OCI-LY3 (cell line): ENCODE measurements around the gene AUNIP.

Experiments
- H2AFZ ChIP-seq: fragments of 200-600, 300-600 bp; shearing (Covaris generic); 2 replicates; pipeline ENCODE4 v1.6.0; 2014; ENCODE audit warnings: antibody characterized with exemption, low read depth, low read length
- H3K27ac ChIP-seq: fragments of 200-600, 300-600 bp; sonication (generic); 2 replicates; pipeline ENCODE4 v1.5.1; 2014; ENCODE audit warnings: mild to moderate bottlenecking, low read length, moderate library complexity, mixed read lengths
- H3K27me3 ChIP-seq: fragments of 200-600, 300-600 bp; sonication (generic); 2 replicates; pipeline ENCODE4 v1.6.1; 2014; ENCODE audit warnings: low read depth, low read length, mixed read lengths
- H3K36me3 ChIP-seq: fragments of 200-600, 300-600 bp; sonication (generic); replicated peaks from 2 replicates; pipeline ENCODE3; 2014; ENCODE audit warnings: low read depth, low read length, mixed read lengths
- H3K4me1 ChIP-seq: fragments of 300-600, 200-600 bp; sonication (generic); 2 replicates; pipeline ENCODE4 v1.6.1; 2014; ENCODE audit warnings: low read length, mixed read lengths
- H3K4me2 ChIP-seq: fragments of 200-600, 300-600 bp; sonication (generic); 2 replicates; pipeline ENCODE4 v1.6.1; 2014; ENCODE audit warnings: low read length, mixed read lengths
- H3K4me3 ChIP-seq: fragments of 300-600, 200-600 bp; sonication (generic); 2 replicates; pipeline ENCODE4 v1.5.1; 2014; ENCODE audit warnings: antibody characterized with exemption, mild to moderate bottlenecking, low read length, moderate library complexity
- H3K79me2 ChIP-seq: fragments of 300-600, 200-600 bp; shearing (Covaris generic); 2 replicates; pipeline ENCODE4 v1.6.1; 2014; ENCODE audit warnings: mild to moderate bottlenecking, low read length, mixed read lengths
- H3K9ac ChIP-seq: fragments of 300-600, 200-600 bp; shearing (Covaris generic); 2 replicates; pipeline ENCODE4 v1.6.0; 2014; ENCODE audit warnings: mild to moderate bottlenecking, low read length, moderate library complexity
- H3K9me3 ChIP-seq: fragments of 200-600, 300-600 bp; shearing (Covaris generic); 2 replicates; pipeline ENCODE4 v1.6.1; 2014; ENCODE audit warnings: low read length, mixed read lengths; ENCODE audit not compliant: insufficient read depth
- H4K20me1 ChIP-seq: fragments of 200-600, 300-600 bp; sonication (generic); 2 replicates; pipeline ENCODE4 v1.6.1; 2016; ENCODE audit warnings: low read length, mixed read lengths; ENCODE audit not compliant: insufficient read depth
- CTCF ChIP-seq: fragments of 200-600, 300-600 bp; sonication (generic); IDR thresholded peaks from 2 replicates; pipeline ENCODE4 v1.5.1; 2014; ENCODE audit warnings: antibody characterized with exemption, low read length, low read depth
- EZH2phosphoT487 ChIP-seq: fragments of 200-600 bp; shearing (Covaris generic); IDR thresholded peaks from 2 replicates; pipeline ENCODE4 v1.6.1; 2018; ENCODE audit warnings: antibody characterized with exemption, mixed run types, low read depth

Gene AUNIP

GRCh38 chr1:25798666-25799351, 60.4 kb downstream of the AUNIP start:
- Histone ChIP-seq H3K4me2 (no peak overlapping the region), H3K79me2 (no peaks in the 10 kb centered on the region), H3K9me3 (no peaks in the 10 kb centered on the region), H3K36me3 (no peaks in the 10 kb centered on the region), H4K20me1 (no peaks in the 10 kb centered on the region), H3K27me3 (no peaks in the 10 kb centered on the region), H2AFZ (no peak overlapping the region), H3K27ac (no peak overlapping the region), H3K4me3 (no peak overlapping the region), H3K9ac (no peak overlapping the region), H3K4me1 (peaks cover 12% of the 10 kb centered on the region)
- no peak for TF ChIP-seq EZH2phosphoT487
- no peak for TF ChIP-seq CTCF

GRCh38 chr1:25797939-25798338, 61.3 kb downstream of the AUNIP start:
- Histone ChIP-seq H3K9me3 (no peaks in the 10 kb centered on the region), H2AFZ (no peak overlapping the region), H3K9ac (no peak overlapping the region), H4K20me1 (no peaks in the 10 kb centered on the region), H3K27me3 (no peaks in the 10 kb centered on the region), H3K4me2 (no peak overlapping the region), H3K79me2 (no peaks in the 10 kb centered on the region), H3K4me3 (no peak overlapping the region), H3K36me3 (no peaks in the 10 kb centered on the region), H3K27ac (no peak overlapping the region), H3K4me1 (peaks cover 8% of the 10 kb centered on the region)
- peak; percentile 36 for TF ChIP-seq CTCF
- TF ChIP-seq EZH2phosphoT487, result no peak

- peak overlapping the region; percentile 51 for H3K4me3 ChIP-seq
- H3K9me3 ChIP-seq, result no peaks in the 10 kb centered on the region
- no peak overlapping the region; the same call in 1 of the 2 replicates for H2AFZ ChIP-seq
- no peak overlapping the region for H3K27ac ChIP-seq
- H3K4me2 ChIP-seq, result peak overlapping the region; percentile 45
- no peak overlapping the region for H3K9ac ChIP-seq
- no peaks in the 10 kb centered on the region for H3K36me3 ChIP-seq
- TF ChIP-seq CTCF, result peak; percentile 68
- no peak for TF ChIP-seq EZH2phosphoT487
- peaks cover 4% of the 10 kb centered on the region; the same call in 1 of the 2 replicates for H3K4me1 ChIP-seq
- no peaks in the 10 kb centered on the region for H3K27me3 ChIP-seq
- H3K79me2 ChIP-seq, result no peaks in the 10 kb centered on the region
- H4K20me1 ChIP-seq, result no peaks in the 10 kb centered on the region
Observed at GRCh38 chr1:25796811-25797458, 62.3 kb downstream of the AUNIP start.

- H3K9me3 ChIP-seq, result no peaks in the 10 kb centered on the region
- H3K27me3 ChIP-seq, result no peaks in the 10 kb centered on the region
- H3K27ac ChIP-seq, result no peak overlapping the region
- no peaks in the 10 kb centered on the region for H4K20me1 ChIP-seq
- no peak overlapping the region for H3K4me3 ChIP-seq
- H2AFZ ChIP-seq, result no peak overlapping the region; the same call in 1 of the 2 replicates
- H3K79me2 ChIP-seq, result no peaks in the 10 kb centered on the region
- peak overlapping the region; percentile 45 for H3K4me2 ChIP-seq
- no peak overlapping the region for H3K9ac ChIP-seq
- TF ChIP-seq CTCF (no peak), EZH2phosphoT487 (no peak)
- H3K4me1 ChIP-seq, result peaks cover 4% of the 10 kb centered on the region; the same call in 1 of the 2 replicates
- no peaks in the 10 kb centered on the region for H3K36me3 ChIP-seq
Observed at GRCh38 chr1:25795946-25796810, 63.1 kb downstream of the AUNIP start.
